Astrocyte (in vitro differentiated cells and primary cell): Measurements from ENCODE around the gene POLR2L. TPM values are rescaled to one million over a fixed set of nuclear protein-coding genes. Genes with fewer than 3 reads are reported as not detected.

Source experiments
- DNase-seq: peaks from one replicate; pipeline ENCODE4 v3.0.0-alpha.2; 2010; ENCODE audit warnings: low read depth
- FAIRE-seq: peaks from 2 replicates; lab custom pipeline; 2011; peaks lifted over from hg19 to GRCh38; lab: Jason Lieb, UNC
- H2AFZ ChIP-seq: 2 replicates; pipeline ENCODE4 v1.6.0; 2012; ENCODE audit warnings: low read depth, low read length, inconsistent platforms
- H3K27ac ChIP-seq: 2 replicates; pipeline ENCODE4 v1.5.1; 2011; ENCODE audit warnings: low read depth, low read length, inconsistent platforms
- H3K27me3 ChIP-seq: 2 replicates; pipeline ENCODE4 v1.6.0; 2011; ENCODE audit warnings: low read length, inconsistent platforms; ENCODE audit not compliant: insufficient read depth
- H3K36me3 ChIP-seq: 2 replicates; pipeline ENCODE4 v1.5.1; 2011; ENCODE audit warnings: low read length, inconsistent platforms; ENCODE audit not compliant: insufficient read depth
- H3K4me1 ChIP-seq: 2 replicates; pipeline ENCODE4 v1.5.1; 2011; ENCODE audit warnings: low read length, inconsistent platforms; ENCODE audit not compliant: insufficient read depth
- H3K4me2 ChIP-seq: 2 replicates; pipeline ENCODE4 v1.6.0; 2012; ENCODE audit warnings: low read length, inconsistent platforms
- H3K4me3 ChIP-seq: 2 replicates; pipeline ENCODE4 v1.5.1; 2011; ENCODE audit warnings: low read depth, mild to moderate bottlenecking, low read length, inconsistent platforms; ENCODE audit not compliant: insufficient read depth
- H3K79me2 ChIP-seq: 2 replicates; pipeline ENCODE4 v1.6.0; 2012; ENCODE audit warnings: mild to moderate bottlenecking, low read length, inconsistent platforms; ENCODE audit not compliant: insufficient read depth
- H3K9ac ChIP-seq: 2 replicates; pipeline ENCODE4 v1.6.0; 2012; ENCODE audit warnings: mild to moderate bottlenecking, low read length, inconsistent platforms
- H3K9me3 ChIP-seq: 2 replicates; pipeline ENCODE4 v1.5.1; 2012; ENCODE audit warnings: low read depth, mild to moderate bottlenecking, low read length, inconsistent platforms; ENCODE audit not compliant: insufficient read depth
- H4K20me1 ChIP-seq: 2 replicates; pipeline ENCODE4 v1.6.0; 2012; ENCODE audit warnings: low read length, inconsistent platforms; ENCODE audit not compliant: insufficient read depth
- H3K27ac Mint-ChIP-seq: one replicate; pipeline ENCODE4 v1.8.0; 2021; ENCODE audit warnings: mild to moderate bottlenecking, mixed read lengths; ENCODE audit not compliant: unreplicated experiment
- H3K27me3 Mint-ChIP-seq: one replicate; pipeline ENCODE4 v1.8.0; 2021; ENCODE audit warnings: low read depth, mixed read lengths; ENCODE audit not compliant: unreplicated experiment
- H3K36me3 Mint-ChIP-seq: one replicate; pipeline ENCODE4 v1.8.0; 2021; ENCODE audit warnings: low read depth, mixed read lengths; ENCODE audit not compliant: unreplicated experiment
- H3K4me1 Mint-ChIP-seq: one replicate; pipeline ENCODE4 v1.8.0; 2021; ENCODE audit warnings: low read depth, mixed read lengths; ENCODE audit not compliant: unreplicated experiment
- H3K4me3 Mint-ChIP-seq: one replicate; pipeline ENCODE4 v1.8.0; 2021; ENCODE audit warnings: mild to moderate bottlenecking, moderate library complexity, mixed read lengths; ENCODE audit not compliant: unreplicated experiment
- H3K9me3 Mint-ChIP-seq: one replicate; pipeline ENCODE4 v1.8.0; 2021; ENCODE audit warnings: mild to moderate bottlenecking, mixed read lengths; ENCODE audit not compliant: unreplicated experiment
- EZH2 ChIP-seq: IDR thresholded peaks from 2 replicates; pipeline ENCODE4 v1.6.1; 2012; ENCODE audit warnings: mild to moderate bottlenecking, low read length, inconsistent platforms; ENCODE audit not compliant: insufficient read depth
- total RNA-seq: library from RNA; stranded (reverse); gene quantifications from 2 replicates; pipeline ENCODE4 v1.2.1, GENCODE V29; 2021
- TF ChIP-seq, protein P1 (sequence below): IDR thresholded peaks from 2 replicates; pipeline ENCODE4 v1.5.1; 2011; ENCODE audit warnings: low read depth, mild to moderate bottlenecking, inconsistent platforms, low read length, moderate library complexity; ENCODE audit not compliant: insufficient read depth

The POLR2L gene
- total RNA-seq, 1 donor from 2014 or later = 212 TPM

DNA sequence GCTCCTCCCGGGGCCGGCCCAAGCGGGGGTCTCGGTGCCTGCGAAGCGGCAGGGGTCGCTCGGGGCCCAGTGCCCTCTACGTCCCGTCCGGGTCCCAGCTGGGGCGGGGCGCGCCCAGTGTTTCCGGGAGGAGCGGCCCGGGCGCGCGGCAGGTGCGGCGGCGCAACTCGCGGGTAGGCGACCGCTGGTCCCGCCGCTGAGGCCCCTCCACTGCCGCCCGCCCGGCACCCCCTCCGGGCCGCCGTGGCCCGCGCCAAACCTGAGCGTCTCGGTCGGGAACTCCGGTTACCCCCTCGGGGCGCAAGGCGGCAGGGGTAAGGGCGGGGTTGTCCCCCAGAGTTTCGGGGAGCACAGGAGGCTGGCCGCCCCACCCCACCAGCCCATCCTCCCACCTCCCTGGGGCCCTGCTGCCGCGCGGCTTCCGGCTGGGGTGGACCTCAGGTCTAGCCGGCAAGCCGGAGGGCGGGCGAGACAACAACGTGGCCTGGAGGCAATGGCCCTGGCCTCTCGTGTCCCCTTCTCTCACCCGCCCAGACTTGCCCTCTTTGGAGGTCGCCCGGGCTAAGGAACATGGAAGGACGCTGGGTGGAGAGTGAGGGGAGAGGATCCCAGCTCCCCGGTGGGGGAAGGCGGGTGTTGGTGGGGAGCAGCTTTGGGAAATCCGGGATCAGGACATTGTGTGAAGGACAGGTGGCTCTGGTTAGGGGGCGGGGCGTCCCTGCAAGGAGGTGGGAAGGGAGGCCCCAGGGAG is 15.0 kb downstream of the POLR2L start:
- DNase-seq (no peak), FAIRE-seq (no peak)
- Mint-ChIP-seq H3K4me3 (peak overlapping the region; percentile 54), H3K4me1 (peaks cover 6% of the 10 kb centered on the region), H3K27ac (no peak overlapping the region), H3K27me3 (peaks cover 11% of the 10 kb centered on the region), H3K9me3 (no peaks in the 10 kb centered on the region), H3K36me3 (peaks cover 2% of the 10 kb centered on the region)
- H3K27me3 ChIP-seq = no peaks in the 10 kb centered on the region
- H2AFZ ChIP-seq = no peak overlapping the region
- no peak overlapping the region for H3K4me3 ChIP-seq
- H3K79me2 ChIP-seq = peaks cover 4% of the 10 kb centered on the region
- peak overlapping the region; percentile 64 for H3K4me2 ChIP-seq
- TF ChIP-seq EZH2 = peak; percentile 84
- TF ChIP-seq, protein P1, sequence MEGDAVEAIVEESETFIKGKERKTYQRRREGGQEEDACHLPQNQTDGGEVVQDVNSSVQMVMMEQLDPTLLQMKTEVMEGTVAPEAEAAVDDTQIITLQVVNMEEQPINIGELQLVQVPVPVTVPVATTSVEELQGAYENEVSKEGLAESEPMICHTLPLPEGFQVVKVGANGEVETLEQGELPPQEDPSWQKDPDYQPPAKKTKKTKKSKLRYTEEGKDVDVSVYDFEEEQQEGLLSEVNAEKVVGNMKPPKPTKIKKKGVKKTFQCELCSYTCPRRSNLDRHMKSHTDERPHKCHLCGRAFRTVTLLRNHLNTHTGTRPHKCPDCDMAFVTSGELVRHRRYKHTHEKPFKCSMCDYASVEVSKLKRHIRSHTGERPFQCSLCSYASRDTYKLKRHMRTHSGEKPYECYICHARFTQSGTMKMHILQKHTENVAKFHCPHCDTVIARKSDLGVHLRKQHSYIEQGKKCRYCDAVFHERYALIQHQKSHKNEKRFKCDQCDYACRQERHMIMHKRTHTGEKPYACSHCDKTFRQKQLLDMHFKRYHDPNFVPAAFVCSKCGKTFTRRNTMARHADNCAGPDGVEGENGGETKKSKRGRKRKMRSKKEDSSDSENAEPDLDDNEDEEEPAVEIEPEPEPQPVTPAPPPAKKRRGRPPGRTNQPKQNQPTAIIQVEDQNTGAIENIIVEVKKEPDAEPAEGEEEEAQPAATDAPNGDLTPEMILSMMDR = no peak
- H3K36me3 ChIP-seq = no peaks in the 10 kb centered on the region
- peaks cover 39% of the 10 kb centered on the region for H4K20me1 ChIP-seq
- peaks cover 39% of the 10 kb centered on the region for H3K4me1 ChIP-seq
- H3K27ac ChIP-seq = no peak overlapping the region
- no peaks in the 10 kb centered on the region for H3K9me3 ChIP-seq
- no peak overlapping the region for H3K9ac ChIP-seq

DNA sequence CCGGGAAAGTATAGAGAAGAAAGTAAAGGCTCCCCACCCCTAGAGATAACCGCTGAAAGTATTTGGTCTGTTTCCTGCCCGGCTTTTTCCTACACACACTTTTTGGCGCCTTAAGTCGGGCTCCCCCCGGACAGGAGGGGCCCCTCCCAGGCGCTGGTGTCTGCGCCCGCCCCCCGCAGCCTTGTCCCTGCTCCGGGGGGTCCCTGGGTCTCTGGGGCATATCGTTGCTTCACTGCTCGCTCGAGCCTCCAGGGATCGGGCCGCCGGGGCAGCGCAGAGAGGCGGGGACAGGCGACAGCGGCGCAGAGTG is 15.5 kb downstream of the POLR2L start:
- Histone ChIP-seq H3K9me3 (no peaks in the 10 kb centered on the region), H3K27me3 (no peaks in the 10 kb centered on the region), H3K4me1 (peaks cover 35% of the 10 kb centered on the region), H3K36me3 (no peaks in the 10 kb centered on the region), H3K4me3 (no peak overlapping the region), H3K79me2 (peaks cover 8% of the 10 kb centered on the region), H2AFZ (no peak overlapping the region), H3K9ac (no peak overlapping the region), H3K27ac (no peak overlapping the region), H3K4me2 (peak overlapping the region; percentile 64), H4K20me1 (peaks cover 40% of the 10 kb centered on the region)
- peaks cover 2% of the 10 kb centered on the region for H3K36me3 Mint-ChIP-seq
- no peak for DNase-seq
- peaks cover 11% of the 10 kb centered on the region for H3K27me3 Mint-ChIP-seq
- H3K4me1 Mint-ChIP-seq = peaks cover 5% of the 10 kb centered on the region
- peak; percentile 84 for TF ChIP-seq EZH2
- TF ChIP-seq, protein P1 = no peak
- no peaks in the 10 kb centered on the region for H3K9me3 Mint-ChIP-seq
- H3K27ac Mint-ChIP-seq = no peak overlapping the region
- FAIRE-seq = no peak
- peak overlapping the region; percentile 75 for H3K4me3 Mint-ChIP-seq

DNA sequence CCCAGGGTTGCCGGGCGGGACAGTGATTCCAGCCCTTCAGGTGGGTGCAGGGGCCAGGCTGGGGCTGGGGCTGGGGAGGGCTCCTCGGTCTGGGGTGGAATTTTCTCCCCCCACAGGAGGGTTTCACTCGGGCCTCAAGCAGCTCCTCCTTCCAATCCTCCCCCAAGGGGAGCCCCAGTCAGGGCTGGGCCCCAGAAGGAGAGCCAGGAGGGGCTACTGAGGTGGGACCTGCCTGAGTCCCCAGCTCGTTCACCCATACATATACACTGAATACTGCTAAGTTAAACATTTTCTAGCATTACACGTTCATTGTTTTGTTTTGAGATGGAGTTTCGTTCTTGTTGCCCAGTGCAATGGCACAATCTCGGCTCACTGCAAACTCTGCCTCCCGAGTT is 16.1 kb downstream of the POLR2L start:
- peaks cover 2% of the 10 kb centered on the region for H3K36me3 Mint-ChIP-seq
- DNase-seq (no peak), FAIRE-seq (no peak)
- TF ChIP-seq, protein P1 = no peak
- TF ChIP-seq EZH2 = no peak
- peaks cover 5% of the 10 kb centered on the region for H3K4me1 Mint-ChIP-seq
- H3K9me3 ChIP-seq = no peaks in the 10 kb centered on the region
- no peak overlapping the region for H3K27ac ChIP-seq
- peaks cover 10% of the 10 kb centered on the region for H3K27me3 Mint-ChIP-seq
- H3K4me2 ChIP-seq = no peak overlapping the region
- no peaks in the 10 kb centered on the region for H3K9me3 Mint-ChIP-seq
- H2AFZ ChIP-seq = no peak overlapping the region
- no peak overlapping the region for H3K9ac ChIP-seq
- no peaks in the 10 kb centered on the region for H3K27me3 ChIP-seq
- peak overlapping the region; percentile 75 for H3K4me3 Mint-ChIP-seq
- peaks cover 34% of the 10 kb centered on the region for H3K4me1 ChIP-seq
- H3K4me3 ChIP-seq = no peak overlapping the region
- H3K27ac Mint-ChIP-seq = no peak overlapping the region
- peaks cover 13% of the 10 kb centered on the region for H3K79me2 ChIP-seq
- peaks cover 41% of the 10 kb centered on the region for H4K20me1 ChIP-seq
- H3K36me3 ChIP-seq = no peaks in the 10 kb centered on the region
